ENCODE measurements around the gene UVRAG. TPM values are rescaled to one million over a fixed set of nuclear protein-coding genes. Genes with fewer than 3 reads are reported as not detected.
"Not testable (repeated sequence)": the region's sequence is repeated elsewhere in the genome, so short reads cannot be mapped to it uniquely, and the experiment has no call there.

UVRAG gene
- total RNA-seq, 1 donor from 2014 or later: 80.4 TPM

DNA sequence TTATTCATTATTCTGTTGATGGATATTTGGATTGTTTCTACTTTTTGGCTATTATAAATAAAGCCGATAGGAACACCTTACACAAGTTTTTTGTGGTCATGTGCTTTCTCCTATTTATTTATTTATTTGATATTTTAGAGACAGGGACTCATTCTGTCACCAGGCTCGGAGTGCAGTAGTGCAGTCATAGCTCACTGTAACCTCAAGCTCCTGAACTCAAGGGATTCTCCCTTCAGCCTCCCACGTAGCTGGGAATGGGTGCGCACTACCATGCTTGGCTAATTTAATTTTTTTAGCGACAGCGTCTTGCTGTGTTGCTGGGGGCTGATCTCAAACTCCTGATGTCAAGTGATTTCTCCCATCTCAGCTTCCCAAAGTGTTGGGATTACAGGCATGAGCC lies 135.1 kb downstream of the UVRAG start:
- DNase-seq (ENCODE audit: low spot score): no peak

DNA sequence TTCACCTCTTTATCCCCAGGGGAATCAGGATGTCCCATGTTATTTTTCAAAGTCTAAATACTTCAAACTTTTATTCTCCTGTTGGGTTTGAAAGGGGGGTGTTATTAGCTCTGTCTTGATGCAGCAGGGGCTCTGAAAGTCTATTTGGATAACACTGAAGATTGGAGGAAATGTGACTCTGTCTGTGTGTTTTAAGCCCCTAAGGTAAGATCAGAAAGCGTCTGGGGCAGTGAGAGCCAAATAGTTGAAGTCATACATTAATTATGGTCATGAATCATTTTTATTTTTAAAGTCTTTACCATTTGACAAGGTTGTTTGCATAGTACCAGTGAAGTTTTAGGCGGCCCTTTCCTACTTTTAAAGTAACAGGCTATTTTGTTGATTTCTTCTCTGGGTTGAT lies 139.0 kb downstream of the UVRAG start:
- DNase-seq (ENCODE audit: low spot score): no peak

DNA sequence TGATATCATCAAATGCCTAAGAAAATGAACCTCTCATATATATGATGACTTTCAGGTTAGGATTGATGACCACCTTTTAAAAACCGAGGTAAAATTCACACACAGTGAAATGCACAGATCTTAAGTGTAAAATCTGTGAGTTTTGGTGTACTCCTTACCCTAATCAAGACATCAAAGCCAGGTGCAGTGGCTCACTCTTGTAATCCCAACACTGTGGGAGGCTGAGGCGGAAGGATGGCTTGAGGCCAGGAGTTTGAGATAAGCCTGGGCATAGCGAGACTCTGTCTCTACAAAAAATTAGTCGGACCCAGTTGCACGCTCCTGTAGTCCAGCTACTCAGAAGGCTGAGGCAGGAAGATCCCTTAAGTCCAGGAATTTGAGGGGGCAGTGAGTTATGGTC lies 140.4 kb downstream of the UVRAG start:
- no peak for DNase-seq (ENCODE audit: low spot score)

DNA sequence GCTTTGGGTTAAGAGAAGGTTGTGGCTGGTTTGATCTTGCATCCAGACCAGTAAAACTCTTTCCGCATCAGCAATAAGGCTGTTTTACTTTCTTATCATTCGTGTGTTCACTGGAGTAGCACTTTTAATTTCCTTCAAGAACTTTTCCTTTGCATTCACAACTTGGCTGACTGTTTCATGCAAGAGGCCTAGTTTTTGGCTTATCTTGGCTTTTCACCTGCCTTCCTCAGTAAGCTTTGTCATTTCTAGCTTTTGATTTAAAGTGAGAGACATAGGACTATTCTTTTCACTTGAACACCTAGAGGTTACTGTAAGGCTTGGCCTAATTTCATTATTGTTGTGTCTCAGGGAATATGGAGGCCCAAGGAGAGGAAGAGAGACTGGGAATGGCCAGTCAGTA lies 144.5 kb downstream of the UVRAG start:
- DNase-seq (ENCODE audit: low spot score): no peak

DNA sequence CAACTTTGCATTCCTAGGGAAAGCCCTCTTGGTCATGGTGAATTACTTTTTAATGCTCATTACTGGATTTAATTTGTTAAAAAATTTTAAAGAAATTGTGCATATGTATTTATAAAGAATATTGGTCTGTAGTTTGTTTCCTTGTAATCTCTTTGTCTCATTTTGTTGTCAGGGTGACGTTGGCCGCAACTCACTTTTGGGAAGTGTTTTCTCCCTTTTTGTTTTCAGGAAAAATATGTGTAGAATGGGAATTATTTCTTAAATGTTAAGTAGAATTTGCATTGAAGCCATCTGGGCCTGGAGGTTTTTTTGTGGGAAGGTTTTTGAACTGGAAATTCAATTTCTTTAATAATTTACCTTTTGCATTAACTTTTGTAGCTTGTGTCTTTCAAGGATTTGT lies 149.1 kb downstream of the UVRAG start:
- DNase-seq (ENCODE audit: low spot score): no peak

DNA sequence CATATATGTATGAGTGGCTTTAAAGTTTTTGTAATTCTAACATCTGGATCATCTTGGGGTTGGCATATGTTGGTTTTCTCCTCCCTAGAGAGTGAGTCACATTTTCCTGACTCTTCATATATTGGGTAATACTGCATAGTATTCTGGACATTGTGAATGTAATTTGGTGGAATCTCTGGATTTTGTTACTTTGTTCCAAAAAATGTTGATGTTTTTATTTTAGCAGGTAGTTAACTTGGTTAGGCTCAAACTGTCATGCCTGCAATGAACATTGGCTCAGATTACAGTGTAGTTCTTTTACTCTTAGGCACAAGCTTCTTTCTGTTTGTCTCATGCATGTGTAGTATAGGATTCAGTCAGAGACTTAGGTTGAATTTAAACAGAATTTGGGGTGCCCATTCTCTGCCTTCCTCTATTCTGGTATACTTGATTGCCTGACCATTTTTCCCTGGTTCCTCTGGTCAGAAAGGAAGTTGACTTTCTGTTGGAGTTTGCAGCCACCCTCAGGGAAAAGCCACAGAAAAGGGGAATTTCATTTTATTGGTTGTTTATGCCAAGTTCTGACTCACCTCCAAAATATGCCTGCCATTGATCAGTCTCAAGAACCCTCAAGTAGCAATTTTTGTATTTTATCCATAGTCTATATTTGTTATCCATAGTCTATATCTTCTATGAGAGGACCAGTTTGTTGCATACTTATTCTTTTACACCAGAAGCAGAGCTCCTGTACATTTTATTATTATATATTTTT lies 151.7 kb downstream of the UVRAG start:
- DNase-seq (ENCODE audit: low spot score): no peak

DNA sequence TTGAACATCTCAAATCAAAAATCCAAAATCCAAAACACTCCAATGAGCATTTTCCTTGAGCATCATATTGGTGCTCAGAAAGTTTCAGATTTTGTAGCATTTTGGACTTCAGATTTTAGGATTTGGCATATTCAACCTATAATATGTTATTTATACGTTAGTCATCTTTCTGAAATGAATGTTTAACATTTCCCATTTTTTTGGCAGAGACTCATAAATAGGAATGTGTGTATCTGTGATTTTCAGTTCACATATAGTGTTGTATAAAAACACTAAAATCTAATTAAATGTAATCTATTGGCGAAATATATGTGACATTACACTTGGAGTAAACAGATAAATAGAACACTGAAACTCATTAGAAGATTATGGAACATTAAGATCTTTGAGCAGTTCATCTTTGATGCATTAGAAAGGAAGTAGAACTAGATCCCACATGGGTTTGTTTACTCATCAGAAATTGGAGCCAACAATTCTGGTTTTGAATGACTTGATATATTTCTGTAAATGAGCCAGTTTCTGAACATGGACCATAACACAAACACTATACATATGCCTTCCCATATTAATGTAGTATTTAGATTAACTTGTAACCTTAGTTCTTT lies 153.1 kb downstream of the UVRAG start:
- no peak for DNase-seq (ENCODE audit: low spot score)

DNA sequence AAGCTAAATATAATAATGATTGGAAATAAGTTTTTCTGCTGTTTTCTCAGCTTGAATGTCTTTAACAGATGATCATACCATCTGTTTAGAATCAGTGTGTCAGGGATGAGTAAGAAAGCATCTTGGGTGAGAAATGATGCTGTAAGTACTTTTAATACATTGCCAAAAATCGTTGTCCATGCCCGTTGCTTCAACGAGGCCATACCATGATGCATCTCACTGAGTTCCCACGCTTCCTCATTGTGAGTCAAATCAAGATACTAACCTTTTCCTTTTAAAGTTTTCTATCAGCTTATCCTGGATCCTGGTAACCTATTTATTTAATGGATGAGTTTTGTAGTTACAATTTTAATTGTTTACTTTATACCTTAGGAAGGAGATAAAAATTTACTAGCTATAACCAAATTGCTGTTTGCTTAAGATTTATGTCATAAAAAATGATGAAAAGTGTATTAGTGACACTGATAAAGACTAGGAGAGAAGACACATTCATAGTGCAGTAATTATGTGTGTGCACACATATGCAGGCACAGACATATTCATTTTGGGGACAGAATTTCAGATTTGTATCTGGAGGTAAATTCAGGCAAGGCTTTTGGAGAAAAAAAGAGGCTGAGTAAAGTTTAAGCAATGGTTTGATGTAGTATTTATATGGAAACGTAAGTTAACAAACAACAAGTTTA lies 154.8 kb downstream of the UVRAG start:
- no peak for DNase-seq (ENCODE audit: low spot score)

DNA sequence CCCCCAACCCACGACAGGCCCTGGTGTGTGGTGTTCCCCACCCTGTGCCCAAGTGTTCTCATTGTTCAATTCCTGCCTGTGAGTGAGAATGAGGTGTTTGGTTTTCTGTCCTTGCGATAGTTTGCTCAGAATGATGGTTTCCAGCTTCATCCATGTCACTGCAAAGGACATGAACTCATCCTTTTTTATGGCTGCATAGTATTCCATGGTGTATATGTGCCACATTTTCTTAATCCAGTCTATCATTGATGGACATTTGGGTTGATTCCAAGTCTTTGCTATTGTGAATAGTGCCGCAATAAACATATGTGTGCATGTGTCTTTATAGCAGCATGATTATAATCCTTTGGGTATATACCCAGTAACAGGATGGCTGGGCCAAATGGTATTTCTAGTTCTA lies 158.7 kb downstream of the UVRAG start:
- DNase-seq (ENCODE audit: low spot score): not testable (repeated sequence)

DNA sequence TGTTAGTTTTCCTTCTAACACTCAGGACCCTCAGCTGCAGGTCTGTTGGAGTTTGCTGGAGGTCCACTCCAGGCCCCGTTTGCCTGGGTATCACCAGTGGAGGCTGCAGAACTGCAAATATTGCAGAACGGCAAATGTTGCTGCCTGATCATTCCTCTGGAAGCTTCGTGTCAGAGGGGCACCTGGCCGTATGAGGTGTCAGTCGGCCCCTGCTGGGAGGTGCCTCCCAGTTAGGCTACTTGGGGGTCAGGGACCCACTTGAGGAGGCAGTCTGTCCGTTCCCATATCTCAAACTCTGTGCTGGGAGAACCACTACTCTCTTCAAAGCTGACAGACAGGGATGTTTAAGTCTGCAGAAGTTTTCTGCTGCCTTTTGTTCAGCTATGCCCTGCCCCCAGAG lies 164.1 kb downstream of the UVRAG start:
- not testable (repeated sequence) for DNase-seq (ENCODE audit: low spot score)

DNA sequence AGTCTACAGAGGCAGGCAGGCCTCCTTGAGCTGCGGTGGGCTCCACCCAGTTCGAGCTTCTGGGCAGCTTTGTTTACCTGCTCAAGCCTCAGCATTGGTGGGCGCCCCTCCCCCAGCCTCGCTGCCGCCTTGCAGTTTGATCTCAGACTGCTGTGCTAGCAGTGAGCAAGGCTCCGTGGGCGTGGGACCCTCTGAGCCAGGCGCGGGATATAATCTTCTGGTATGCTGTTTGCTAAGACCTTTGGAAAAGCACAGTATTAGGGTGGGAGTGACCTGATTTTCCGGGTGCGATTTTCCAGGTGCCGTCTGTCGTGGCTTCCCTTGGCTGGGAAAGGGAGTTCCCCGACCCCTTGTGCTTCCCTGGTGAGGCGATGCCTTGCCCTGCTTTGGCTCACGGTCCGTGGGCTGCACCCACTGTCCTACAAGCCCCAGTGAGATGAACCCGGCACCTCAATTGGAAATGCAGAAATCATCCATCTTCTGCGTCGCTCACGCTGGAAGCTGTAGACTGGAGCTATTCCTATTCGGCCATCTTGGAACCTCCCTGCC lies 164.5 kb downstream of the UVRAG start:
- not testable (repeated sequence) for DNase-seq (ENCODE audit: low spot score)

DNA sequence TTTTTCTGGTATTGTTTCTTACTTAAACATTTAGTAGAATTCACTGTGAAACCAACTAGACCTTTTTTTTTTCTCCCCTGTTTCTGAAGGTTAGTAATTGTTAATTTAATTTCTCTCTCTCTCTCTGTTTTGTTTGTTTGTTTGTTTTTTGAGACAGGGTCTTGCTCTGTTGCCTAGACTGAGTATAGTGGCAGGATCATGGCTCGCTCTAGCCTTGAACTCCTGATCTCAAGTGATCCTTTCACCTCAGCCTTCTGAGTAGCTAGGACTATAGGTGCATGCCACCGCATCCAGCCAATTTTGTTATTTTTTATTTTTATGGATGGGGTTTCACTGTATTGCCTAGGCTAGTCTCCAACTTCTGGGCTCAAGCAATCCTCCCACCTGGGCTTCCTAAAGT lies 165.0 kb downstream of the UVRAG start:
- DNase-seq (ENCODE audit: low spot score): no peak

DNA sequence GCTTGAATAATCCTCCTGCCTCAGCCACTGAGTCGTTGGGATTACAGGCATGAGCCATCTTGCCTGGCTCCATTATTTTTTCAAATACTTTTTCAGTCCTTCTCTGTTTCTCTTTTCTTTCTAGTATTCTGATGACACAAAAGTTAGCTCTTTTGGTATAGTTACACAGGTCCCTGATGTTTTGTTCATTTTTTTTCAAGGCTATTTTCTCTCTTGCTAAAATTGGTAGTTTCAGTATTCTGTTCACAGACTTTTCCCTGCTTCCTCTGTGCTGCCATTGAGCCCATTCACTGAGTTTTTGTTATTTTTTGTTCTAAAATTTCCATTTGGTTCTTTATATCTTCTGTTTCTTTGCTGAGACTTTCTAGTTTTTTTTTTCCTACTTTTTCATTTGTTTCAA lies 166.5 kb downstream of the UVRAG start:
- no peak for DNase-seq (ENCODE audit: low spot score)

DNA sequence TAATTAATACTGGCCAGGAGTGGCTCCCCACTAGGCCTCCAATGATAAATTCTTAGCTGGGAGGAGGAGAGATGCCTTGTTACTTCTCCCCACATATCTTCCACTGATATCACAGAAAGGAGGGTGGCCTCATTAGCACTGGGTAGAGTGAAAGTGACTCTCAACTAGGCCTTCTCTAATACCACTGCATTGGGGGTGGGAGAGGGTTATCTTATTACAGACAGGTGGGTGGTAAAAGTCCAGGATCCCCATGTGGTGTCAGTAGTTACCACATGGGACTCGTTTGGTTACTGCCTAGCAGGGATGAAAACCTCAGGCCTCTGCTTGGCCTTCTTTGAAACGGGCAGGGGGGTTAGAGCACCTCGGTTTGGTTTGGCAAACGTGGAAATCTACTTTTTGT lies 167.3 kb downstream of the UVRAG start:
- no peak for DNase-seq (ENCODE audit: low spot score)

DNA sequence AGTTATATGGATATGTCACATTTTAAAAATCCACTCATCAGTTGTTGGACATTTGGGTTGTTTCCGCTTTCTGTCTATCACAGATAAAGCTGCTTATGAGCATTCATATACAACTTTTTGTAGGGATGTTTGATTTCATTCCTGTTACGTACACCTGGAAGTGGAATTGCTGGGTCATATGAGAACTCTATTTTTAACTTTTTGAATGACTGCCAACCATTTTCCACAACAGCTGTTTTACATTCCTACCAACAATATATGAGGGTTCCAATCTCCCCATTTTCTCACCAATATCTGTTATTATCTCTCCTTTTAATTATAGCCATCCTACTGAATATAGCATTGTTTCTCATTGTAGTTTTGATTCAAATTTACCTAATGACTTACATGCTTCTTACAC lies 172.0 kb downstream of the UVRAG start:
- DNase-seq (ENCODE audit: low spot score): no peak

DNA sequence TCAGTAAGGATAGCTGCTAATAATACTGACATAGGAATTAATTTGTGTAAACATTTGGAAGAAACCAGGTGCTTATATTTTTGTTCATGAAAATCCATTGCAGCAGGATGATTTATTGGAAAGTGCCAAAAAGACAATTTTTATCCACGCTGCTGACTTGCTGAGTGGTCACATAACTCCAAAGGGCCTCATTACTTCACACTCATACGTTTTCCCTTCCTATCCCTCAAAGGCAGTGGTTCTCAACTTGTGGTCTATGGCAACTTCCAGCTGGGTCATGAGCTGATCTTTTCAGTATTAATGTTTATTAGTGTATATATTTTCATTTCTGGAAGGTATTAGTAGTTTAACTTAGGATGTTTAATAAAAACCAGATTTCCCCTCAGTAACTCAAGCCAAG lies 178.1 kb downstream of the UVRAG start:
- no peak for DNase-seq (ENCODE audit: low spot score)

DNA sequence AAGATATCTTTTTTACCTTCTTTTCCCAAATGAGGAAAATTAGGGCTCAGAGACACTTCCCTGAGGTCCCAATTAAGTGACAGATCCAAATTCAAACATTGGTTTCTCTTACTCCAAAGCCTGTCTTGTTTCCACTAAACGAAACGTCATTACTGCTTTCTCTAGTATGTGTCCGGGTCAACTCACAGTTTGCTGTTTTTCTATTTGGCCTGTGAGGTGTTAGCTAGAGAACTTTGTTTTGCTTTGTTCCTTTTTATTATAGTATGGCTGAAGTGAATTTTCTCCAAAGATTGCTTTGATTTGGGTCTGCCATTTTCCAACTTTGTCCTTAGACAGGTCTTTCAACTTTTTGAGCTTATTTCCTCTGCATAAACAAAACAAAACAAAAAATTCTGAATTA lies 179.6 kb downstream of the UVRAG start:
- no peak for DNase-seq (ENCODE audit: low spot score)

DNA sequence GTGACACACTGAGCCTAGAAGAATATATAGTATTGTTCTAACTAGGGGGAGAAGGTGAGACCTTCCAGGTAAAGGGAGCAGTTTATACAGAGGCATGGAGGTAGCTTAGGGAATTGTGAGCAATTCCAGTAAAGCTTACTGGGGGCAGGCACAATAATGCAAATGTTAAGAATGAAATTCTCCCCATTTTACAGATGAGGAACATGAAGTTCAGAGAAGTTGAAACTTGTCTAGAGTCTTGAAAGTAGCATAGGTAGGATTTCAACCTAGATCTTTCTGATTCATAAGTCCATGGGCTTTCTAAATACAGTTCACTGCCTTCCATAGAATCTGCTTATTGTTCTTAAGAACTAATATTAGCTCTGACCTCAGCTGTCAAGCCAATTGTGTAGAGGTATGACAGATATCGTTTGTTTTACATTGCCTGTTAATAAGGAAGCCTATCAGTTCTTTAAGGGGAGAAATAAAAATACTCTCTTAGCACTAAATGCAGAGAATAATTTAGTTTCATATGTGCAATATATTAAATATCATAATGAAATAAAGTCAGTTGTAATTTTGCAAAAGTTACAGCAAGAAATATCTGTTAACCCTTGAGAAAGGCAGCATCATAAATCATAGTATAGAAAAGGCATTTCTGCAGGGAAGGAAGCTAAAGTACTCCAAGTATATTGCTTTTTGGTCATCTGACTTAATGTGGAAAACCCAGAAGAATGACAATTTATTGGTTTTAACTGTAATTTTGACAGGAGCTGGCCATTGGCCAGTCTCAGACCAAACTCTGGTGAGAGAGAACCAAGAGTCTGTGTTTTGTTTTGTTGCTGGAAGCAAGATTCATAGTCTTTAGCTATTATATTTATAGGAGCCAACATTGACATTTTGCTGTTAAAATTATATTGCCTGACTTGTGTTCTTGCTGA lies 181.8 kb downstream of the UVRAG start:
- DNase-seq (ENCODE audit: low spot score): no peak

DNA sequence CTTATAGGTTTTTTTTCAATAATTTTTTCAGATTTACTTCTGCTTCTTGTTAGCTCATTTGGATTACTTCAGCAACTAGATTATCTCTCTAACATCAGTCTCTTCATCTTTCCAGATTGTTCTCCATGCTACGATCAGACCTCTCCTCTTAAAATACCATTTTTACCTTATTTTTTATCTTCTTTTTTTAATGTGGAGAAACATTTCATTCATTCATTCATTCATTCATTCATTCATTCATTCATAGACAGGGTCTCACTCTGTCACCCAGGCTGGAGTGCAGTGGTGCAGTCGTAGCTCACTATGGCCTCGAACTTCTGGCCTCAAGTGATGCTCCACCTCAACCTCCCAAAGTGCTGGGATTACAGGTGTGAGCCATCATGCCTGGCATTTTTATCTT lies 189.4 kb downstream of the UVRAG start:
- DNase-seq (ENCODE audit: low spot score): no peak

DNA sequence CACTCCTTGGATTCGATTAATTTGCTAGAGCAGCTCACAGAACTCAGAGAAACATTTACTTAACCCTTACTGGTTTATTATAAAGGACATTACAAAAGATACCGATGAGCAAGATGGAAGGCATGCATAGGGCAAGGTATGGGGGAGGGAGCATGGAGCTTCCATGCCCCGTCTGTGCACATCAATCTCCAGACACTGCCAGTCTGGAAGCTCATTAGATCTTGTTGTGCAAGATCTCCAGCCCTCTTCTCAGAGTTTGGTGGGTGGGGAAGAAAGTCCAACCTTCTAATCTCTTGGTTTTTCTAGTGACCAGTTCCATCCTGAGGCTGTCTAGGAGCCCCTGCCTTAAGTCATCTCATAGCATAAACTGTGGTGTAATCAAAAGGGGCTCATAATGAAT lies 190.7 kb downstream of the UVRAG start:
- DNase-seq (ENCODE audit: low spot score): no peak

DNA sequence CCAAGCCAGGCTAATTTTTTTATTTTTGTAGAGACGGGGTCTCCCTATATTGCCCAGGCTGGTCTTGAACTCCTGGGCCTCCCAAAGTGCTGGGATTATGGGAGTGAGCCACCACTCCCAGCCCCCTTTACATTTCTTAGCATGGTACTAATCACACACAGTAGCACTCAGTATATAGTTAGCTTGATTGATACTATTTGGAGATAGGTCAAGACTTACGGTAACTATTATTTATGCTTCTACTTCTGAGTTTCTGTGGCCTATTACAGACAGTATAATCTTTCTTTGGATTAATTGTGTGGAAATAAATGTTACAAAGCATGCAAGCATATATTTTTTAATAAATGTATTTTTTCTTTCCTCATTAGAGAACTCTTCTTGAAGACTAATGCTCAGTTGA lies 192.2 kb downstream of the UVRAG start:
- DNase-seq (ENCODE audit: low spot score): no peak

All from mesenteric fat pad (tissue), 1 donor.